ENCODE measurements around the gene HTR3A.

The HTR3A gene

GRCh38 chr11:114019046-114019445 is 44.1 kb downstream of the HTR3A start:
- DNase-seq (ENCODE audit: low spot score) = no peak

- no peak for DNase-seq (ENCODE audit: low spot score)
Measured at GRCh38 chr11:114019574-114019973, 44.7 kb downstream of the HTR3A start.

DNA sequence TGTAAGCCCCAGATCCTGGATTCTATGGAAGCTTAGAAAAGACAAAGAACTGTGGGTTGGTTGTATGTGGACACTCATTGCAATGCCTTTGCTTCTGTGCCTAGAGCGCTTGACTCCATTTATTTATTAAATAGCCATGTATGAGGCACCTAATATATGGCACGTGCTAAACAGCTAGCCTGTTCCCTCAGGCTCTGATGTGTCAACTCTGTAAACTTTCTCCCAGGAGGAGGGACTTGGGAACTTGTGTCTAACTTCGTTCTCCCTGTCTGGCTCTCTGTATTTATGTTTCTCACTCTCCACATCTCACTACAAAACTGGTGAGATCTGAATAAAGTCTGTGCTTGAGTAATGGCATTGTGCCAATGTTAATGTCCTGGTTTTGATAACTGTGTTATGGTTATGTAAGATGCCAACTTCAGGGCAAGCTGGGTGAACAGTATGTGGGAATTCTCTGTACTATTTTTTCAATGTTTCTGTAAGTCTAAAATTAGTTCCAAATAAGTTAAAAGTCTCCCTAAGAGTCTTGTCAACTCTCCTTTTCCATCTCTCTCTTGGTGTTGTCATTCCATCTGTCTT is 50.5 kb downstream of the HTR3A start:
- DNase-seq (ENCODE audit: low spot score) = no peak

GRCh38 chr11:114026355-114026754 is 51.4 kb downstream of the HTR3A start:
- no peak for DNase-seq (ENCODE audit: low spot score)

- no peak for DNase-seq (ENCODE audit: low spot score)
Measured at GRCh38 chr11:114027391-114027790, 52.5 kb downstream of the HTR3A start.

DNA sequence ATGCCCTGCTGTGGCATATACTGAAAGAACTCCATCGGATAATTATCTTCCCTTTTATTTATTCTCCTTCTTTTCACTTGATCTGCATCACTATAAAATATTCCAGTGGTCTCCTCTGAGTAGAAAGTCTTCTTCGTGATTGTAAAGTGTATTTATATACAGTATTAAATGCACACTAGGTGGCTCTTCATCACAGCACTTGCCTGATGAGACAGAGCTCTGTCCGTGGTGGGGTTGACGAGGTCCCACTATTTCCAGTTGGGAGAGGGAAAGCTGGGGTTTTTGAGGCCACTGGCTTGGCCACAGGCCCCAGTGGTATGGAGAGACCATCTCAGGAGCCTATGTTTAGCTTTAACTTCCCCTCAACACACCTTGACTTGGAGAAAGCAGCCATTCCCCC is 53.0 kb downstream of the HTR3A start:
- no peak for DNase-seq (ENCODE audit: low spot score)

DNA sequence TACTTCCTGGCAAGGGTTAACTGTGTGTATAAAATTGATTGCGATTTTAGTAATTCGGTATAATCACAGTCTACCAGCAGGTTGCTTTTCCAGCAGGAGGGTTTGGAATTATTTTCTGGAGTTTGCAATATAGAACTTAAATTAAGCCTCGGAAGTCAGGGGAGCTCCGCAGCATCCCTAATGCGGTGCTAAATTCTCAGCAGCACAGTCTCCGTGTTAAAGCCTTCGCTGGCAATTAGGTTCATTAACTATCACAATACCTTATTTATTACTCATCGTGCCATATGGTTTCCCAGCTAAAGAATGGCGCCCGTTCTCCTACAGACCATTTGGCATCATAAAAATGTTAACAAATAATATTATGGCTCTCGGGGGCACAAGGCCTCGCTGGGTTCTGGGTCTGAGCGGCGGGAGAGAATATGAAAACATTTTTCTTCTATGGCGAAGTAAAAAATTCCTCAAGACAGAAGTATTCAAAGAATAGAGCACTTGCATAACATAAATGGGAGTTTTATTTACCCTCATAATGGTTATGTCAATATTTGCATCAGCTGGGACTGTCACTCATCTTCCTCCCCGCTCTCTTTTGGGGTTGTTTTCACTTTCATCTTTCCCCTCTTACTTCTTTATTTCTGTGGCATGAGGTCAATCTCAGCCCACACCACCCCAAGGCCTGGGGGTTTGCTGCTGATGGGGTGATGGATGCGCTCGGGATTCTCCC is 56.5 kb downstream of the HTR3A start:
- no peak for DNase-seq (ENCODE audit: low spot score)

- no peak for DNase-seq (ENCODE audit: low spot score)
Measured at GRCh38 chr11:114031967-114032320, 57.0 kb downstream of the HTR3A start.

DNA sequence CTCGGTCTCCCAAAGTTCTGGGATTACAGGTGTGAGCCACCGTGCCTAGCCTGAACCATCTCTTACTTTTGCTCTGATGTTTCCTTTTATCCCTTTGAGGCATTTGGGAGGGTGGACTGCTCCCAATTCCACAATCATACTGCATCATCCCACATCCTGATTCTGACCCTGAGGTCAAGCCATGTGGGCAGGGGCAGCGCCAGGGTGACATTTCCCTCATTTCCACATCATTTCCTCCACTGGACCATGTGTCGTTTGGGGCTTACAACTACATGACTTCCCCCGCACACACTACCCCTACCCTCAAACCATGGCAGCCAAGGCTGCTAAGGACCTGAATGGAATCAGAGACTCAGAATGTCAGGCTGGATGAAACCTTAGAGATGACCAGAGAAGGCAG is 58.2 kb downstream of the HTR3A start:
- no peak for DNase-seq (ENCODE audit: low spot score)

- DNase-seq (ENCODE audit: low spot score) = no peak
Measured at GRCh38 chr11:114033572-114033971, 58.7 kb downstream of the HTR3A start.

GRCh38 chr11:114034956-114035355 is 60.0 kb downstream of the HTR3A start:
- no peak for DNase-seq (ENCODE audit: low spot score)

DNA sequence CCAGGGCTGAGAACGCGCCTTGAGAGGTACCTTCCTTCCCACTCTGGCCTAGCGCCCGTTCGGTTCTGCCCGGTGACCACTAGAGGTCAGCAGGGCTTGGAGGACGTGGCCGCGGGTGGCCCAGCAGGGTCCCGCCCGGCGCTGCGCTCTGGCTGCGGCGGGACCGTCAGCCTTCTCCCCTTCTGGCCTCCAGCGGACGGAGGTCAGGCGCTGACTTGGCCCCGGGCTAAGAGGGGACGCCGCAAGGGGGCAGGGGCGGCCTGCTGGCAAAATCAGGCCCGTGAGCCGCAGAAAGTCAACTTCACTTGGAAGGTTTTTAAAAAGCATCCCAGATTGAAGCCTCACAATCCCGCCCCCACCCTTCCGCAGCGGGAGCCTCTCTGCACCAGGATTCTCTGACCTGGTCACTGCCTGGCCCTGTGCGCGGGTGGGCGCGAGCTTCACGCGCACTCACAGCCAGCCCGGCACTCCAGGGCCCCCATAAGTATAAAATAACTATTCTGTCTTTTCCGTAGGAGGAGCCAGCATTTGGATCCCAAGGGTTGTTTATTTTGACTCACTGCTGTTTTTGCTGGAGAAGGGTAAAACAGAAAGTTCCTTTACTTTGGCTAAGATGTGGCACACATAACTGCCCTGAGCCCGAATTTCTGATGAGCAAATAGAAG is 61.4 kb downstream of the HTR3A start:
- DNase-seq (ENCODE audit: low spot score) = peak; percentile 64

DNA sequence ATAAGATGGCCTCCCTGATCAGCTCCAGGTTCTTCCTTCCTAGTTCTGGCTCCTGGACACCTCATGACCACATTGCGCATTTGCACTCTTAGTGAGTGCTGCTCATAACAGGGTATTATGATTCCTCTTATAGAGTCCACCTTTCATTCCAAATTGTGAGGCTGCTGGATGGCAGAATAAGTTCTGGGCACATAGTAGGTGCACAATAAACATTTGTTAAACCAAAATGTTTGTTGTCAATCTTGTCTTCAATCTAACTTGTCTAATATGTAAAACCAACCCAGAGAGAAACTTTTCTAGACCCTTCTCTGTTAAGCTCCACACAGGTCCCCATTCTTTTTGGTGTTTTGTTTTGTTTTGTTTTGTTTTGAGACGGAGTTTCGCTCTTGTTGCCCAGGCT is 62.0 kb downstream of the HTR3A start:
- no peak for DNase-seq (ENCODE audit: low spot score)

DNA sequence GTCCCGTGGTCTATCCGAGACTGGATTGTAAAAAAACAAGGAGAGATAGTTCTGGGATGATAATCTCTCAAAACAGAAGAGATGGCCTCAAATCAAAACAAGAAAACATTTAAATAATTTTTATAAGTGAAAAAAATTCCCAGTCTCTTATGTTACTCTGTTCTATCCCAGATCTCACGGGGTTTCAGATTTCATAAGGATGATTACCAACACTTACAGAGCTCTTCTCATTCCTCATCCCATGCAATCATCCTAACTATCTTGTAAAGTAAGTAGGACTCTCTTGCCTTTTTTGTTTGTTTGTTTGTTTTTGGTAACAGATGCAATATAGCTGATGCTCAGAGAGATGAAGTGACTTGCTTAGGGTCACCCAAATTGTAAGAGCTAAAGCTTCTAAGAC is 64.6 kb downstream of the HTR3A start:
- DNase-seq (ENCODE audit: low spot score) = no peak

Measured in HuH-7.5 (cell line).